Left forelimb (tissue), 1 donor: ENCODE data around the gene PNPLA7.
"Not testable (repeated sequence)": the region's sequence is repeated elsewhere in the genome, so short reads cannot be mapped to it uniquely, and the experiment has no call there.

Source experiments
- DNase-seq: peaks from one replicate; pipeline ENCODE4 v3.0.0-alpha.2; 2018; ENCODE audit warnings: low spot score

PNPLA7 gene

DNA sequence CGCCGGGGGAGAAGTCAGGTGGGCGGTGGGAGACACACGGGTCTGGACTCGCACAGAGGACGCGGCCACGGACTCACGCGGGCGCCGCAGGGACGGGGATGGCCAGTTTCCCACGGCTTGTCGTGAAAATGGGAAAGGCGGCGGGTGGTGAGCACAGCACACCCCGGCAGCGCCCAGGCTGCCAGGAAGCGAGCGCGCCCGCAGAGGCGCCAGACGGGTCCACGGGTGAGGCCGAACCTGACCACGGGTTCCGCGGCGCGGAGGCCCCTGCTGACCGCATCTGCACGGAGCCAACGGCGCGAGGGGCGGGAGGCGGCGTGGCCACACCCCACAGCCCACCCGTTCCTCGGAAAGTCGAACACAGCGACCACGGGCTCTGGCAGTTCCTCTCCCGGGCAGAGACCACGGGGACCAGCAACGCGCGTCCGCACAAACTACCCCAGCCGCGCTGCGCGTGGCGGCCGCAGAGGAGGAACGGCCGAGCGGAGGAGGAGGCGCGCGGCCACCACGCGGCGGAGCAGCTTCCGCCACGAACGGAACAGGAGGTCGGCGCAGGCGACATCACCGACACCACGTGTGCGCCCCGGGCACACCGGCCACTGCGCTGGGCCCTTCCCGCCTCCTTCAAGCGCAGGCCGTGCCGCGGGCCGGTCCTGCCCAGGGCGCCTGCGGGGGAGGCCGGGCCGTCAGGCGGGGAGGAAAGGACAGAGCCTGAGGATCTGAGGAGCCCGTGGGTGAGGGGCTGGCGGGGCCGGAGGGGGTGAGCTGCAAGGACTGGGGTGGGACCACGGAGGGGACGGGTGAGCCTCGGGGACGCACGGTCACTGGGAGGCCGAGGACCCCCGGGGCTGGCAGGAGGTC is 132.8 kb downstream of the PNPLA7 start:
- no peak for DNase-seq

GRCh38 chr9:137416563-137417151 is 133.5 kb downstream of the PNPLA7 start:
- DNase-seq = no peak

GRCh38 chr9:137416006-137416562 is 134.1 kb downstream of the PNPLA7 start:
- no peak for DNase-seq

GRCh38 chr9:137415451-137415850 is 134.8 kb downstream of the PNPLA7 start:
- DNase-seq = no peak

- DNase-seq = no peak
Observed at GRCh38 chr9:137412431-137412830, 137.8 kb downstream of the PNPLA7 start.

GRCh38 chr9:137411645-137412380 is 138.4 kb downstream of the PNPLA7 start:
- no peak for DNase-seq

GRCh38 chr9:137411260-137411644 is 138.9 kb downstream of the PNPLA7 start:
- DNase-seq = no peak

- DNase-seq = no peak
Observed at GRCh38 chr9:137410891-137411249, 139.3 kb downstream of the PNPLA7 start.

- not testable (repeated sequence) for DNase-seq
Observed at GRCh38 chr9:137410236-137410890, 139.8 kb downstream of the PNPLA7 start.
